Hematopoietic multipotent progenitor cell treated with erythropoietin and hydrocortisone succinate and interleukin-3 and kit ligand, for 4 days (in vitro differentiated cells): Measurements from ENCODE around the gene ALKBH6.
"Not testable (repeated sequence)": the region's sequence is repeated elsewhere in the genome, so short reads cannot be mapped to it uniquely, and the experiment has no call there.

Experiments used
- DNase-seq: peaks from one replicate; pipeline ENCODE4 v3.0.0-alpha.2; 2015

Gene ALKBH6

GRCh38 chr19:36014012-36014924 lies at the start of gene ALKBH6:
Gene ALKBH6 (minus strand): TSS chr19:36014213. CDS start chr19:36013397, 816 bp downstream.
- DNase-seq, result peak; percentile 100

- DNase-seq, result no peak
Observed at GRCh38 chr19:36061367-36061766, 47.4 kb upstream of the ALKBH6 start.

GRCh38 chr19:36060430-36060829 lies 46.4 kb upstream of the ALKBH6 start:
- DNase-seq, result peak; percentile 53

GRCh38 chr19:36059180-36059910 lies 45.3 kb upstream of the ALKBH6 start:
- DNase-seq, result no peak

- DNase-seq, result no peak
Observed at GRCh38 chr19:36058481-36059179, 44.6 kb upstream of the ALKBH6 start.

- DNase-seq, result peak; percentile 98
Observed at GRCh38 chr19:36054733-36055686, 41.0 kb upstream of the ALKBH6 start, which contains the start of gene WDR62. Gene WDR62 (plus strand): TSS chr19:36054897. CDS start chr19:36054972, 75 bp downstream.

- peak; percentile 100 for DNase-seq
Observed at GRCh38 chr19:36054119-36054732, 40.2 kb upstream of the ALKBH6 start, which contains the start of gene THAP8. Gene THAP8 (minus strand): TSS chr19:36054285. CDS start chr19:36054217, 68 bp downstream.

- no peak for DNase-seq
Observed at GRCh38 chr19:36051637-36052036, 37.6 kb upstream of the ALKBH6 start.

- no peak for DNase-seq
Observed at GRCh38 chr19:36051236-36051635, 37.2 kb upstream of the ALKBH6 start.

- DNase-seq, result no peak
Observed at GRCh38 chr19:36049080-36049698, 35.2 kb upstream of the ALKBH6 start.

GRCh38 chr19:36047835-36048234 lies 33.8 kb upstream of the ALKBH6 start:
- DNase-seq, result no peak

GRCh38 chr19:36046443-36047050 lies 32.5 kb upstream of the ALKBH6 start:
- DNase-seq, result no peak

GRCh38 chr19:36043952-36044351 lies 29.9 kb upstream of the ALKBH6 start:
- DNase-seq, result no peak

GRCh38 chr19:36041831-36042230 lies 27.8 kb upstream of the ALKBH6 start:
- DNase-seq, result no peak

GRCh38 chr19:36041092-36041491 lies 27.1 kb upstream of the ALKBH6 start:
- DNase-seq, result not testable (repeated sequence)

- DNase-seq, result no peak
Observed at GRCh38 chr19:36040495-36040894, 26.5 kb upstream of the ALKBH6 start.

GRCh38 chr19:36032251-36033104 lies 18.5 kb upstream of the ALKBH6 start, which contains the start of gene CLIP3:
Gene CLIP3 (minus strand): TSS chr19:36032873. CDS start chr19:36032357, 516 bp downstream.
- peak; percentile 65 for DNase-seq

GRCh38 chr19:36031308-36031707 lies 17.3 kb upstream of the ALKBH6 start:
- DNase-seq, result no peak
